ENCODE measurements around the gene ANAPC2.
A peak's percentile ranks its signal among the peaks of the same experiment; 100 is the strongest.

ANAPC2 gene

DNA sequence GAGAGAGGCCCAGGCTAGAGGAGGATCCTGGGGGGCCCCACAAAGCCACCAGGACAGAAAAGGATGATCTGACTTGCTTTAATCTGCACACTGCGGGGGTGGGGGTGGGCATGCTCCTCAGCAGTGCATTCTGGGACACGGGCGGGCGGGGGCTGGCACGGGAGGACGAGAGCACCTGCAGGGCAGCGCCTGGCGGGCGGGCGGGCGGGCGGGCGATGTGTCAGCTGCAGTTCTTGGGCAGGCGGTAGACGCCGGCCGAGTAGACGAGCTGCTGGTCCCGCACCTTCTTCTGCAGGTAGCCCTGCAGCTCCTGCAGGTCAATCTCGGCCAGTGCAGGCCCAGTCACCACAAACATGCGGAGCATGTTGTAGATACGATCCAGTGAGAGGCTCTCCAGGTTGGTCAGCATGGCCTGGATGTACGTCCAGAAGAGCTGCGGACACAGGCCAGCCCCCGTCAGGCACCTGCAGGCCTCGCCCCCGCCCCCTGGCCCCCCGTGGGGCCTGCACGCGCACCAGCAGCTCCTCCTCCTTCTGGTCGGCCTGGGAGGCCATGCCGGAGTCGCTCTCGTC is 13.6 kb downstream of the ANAPC2 start:
- in situ Hi-C loops (cut with MboI; ENCODE audit: low sequenced_read_pairs, unreplicated experiment): no loop called here
- no peak for DNase-seq (ENCODE audit: low spot score)

DNA sequence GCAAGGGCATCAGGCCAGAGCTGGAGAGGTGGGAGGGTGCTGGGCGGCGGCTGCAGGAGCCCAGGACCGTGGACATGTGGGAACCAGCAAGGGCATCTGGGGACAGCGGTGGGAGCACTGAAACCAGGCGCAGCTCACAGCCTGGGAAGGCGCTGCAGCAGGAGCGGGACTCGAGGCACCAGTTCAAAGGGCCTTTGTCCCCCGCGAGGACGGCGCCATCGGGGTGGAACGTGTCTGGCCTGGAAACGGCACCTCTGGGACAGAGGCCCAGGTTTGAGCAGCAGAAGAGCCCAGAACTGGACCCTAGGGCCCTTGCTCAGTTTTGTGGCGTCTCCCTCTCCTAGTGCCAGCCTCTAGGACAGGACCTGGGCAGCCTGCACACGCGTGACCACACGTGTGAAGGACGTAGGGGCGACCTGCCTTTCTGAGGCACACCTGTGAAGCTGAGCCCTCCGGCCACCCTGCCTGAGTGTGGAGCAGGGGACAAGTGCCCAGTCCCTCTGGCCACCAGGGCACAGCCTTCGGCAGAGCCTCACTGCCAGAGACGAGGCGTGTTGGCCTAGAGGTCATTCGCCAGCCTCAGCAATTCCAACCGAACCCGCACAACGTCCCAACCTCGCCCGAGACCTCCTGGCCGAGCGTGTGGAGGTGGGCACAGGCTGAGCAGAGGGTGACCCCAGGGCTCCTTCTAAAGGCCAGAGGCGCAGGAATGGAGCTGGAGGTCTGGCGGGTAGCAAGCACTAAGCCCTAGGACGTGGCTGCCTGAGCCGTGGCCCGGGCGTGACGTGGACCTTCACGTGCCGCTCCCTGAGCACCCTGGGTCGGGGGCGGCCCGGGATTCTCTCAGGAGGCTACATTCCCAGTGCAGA is 14.3 kb downstream of the ANAPC2 start:
- in situ Hi-C loops (cut with MboI; ENCODE audit: low sequenced_read_pairs, unreplicated experiment): no loop called here
- TF ChIP-seq, protein P1, sequence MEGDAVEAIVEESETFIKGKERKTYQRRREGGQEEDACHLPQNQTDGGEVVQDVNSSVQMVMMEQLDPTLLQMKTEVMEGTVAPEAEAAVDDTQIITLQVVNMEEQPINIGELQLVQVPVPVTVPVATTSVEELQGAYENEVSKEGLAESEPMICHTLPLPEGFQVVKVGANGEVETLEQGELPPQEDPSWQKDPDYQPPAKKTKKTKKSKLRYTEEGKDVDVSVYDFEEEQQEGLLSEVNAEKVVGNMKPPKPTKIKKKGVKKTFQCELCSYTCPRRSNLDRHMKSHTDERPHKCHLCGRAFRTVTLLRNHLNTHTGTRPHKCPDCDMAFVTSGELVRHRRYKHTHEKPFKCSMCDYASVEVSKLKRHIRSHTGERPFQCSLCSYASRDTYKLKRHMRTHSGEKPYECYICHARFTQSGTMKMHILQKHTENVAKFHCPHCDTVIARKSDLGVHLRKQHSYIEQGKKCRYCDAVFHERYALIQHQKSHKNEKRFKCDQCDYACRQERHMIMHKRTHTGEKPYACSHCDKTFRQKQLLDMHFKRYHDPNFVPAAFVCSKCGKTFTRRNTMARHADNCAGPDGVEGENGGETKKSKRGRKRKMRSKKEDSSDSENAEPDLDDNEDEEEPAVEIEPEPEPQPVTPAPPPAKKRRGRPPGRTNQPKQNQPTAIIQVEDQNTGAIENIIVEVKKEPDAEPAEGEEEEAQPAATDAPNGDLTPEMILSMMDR (IDR thresholded peaks at IDR 0.05; ENCODE audit: borderline replicate concordance, control extremely low read depth, extremely low read depth, insufficient read depth, missing control alignments): no peak
- no peak for DNase-seq (ENCODE audit: low spot score)

More for the DNA sequence above, 13.6 kb downstream of the ANAPC2 start:
- TF ChIP-seq, protein P1 (IDR thresholded peaks at IDR 0.05; ENCODE audit: borderline replicate concordance, control extremely low read depth, extremely low read depth, insufficient read depth, missing control alignments): no peak

DNA sequence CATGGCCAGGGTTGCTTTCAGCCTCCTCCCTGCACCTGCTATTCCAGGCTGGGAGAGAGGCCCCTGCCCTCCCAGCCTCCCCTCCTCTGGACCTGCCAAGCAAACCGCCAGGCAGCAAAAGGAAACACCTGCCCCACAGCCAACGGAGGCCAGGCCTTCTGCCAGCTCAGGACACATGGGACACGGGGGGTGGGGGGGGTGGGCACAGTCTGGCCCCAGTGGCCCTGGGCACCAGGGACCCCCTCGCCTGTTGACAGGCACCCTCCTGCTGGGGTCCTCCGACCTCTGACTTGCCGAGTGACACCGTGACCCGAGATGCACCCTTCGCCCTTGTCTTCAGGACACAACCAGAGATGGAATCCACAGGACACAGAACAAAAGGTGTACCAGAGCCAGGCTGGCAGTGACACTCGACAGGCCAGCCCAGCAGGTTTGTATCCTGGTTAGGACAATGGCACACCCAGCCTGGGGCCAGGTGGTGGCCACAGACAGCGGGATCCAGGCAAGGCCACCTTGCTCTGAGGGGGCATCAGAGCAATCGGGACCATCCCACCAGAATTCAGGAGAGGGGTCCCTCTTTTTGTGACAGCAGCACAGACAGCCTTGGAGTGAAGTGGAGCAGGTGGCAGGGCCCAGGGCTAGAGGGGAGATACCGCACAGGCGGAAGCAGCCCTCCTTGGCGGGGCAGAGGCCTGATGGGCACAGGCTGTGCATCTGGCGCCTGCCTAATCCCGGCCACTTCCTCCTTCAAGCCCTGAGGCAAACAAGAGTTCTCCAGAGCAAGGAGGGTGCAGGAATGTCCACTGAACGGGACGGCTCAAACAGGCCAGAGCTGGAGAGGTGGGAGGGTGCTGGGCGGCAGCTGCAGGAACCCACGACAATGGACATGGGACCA is 15.2 kb downstream of the ANAPC2 start:
- TF ChIP-seq, protein P1 (IDR thresholded peaks at IDR 0.05; ENCODE audit: borderline replicate concordance, control extremely low read depth, extremely low read depth, insufficient read depth, missing control alignments): no peak
- in situ Hi-C loops (cut with MboI; ENCODE audit: low sequenced_read_pairs, unreplicated experiment): no loop called here
- peak; percentile 43 for DNase-seq (ENCODE audit: low spot score)

DNA sequence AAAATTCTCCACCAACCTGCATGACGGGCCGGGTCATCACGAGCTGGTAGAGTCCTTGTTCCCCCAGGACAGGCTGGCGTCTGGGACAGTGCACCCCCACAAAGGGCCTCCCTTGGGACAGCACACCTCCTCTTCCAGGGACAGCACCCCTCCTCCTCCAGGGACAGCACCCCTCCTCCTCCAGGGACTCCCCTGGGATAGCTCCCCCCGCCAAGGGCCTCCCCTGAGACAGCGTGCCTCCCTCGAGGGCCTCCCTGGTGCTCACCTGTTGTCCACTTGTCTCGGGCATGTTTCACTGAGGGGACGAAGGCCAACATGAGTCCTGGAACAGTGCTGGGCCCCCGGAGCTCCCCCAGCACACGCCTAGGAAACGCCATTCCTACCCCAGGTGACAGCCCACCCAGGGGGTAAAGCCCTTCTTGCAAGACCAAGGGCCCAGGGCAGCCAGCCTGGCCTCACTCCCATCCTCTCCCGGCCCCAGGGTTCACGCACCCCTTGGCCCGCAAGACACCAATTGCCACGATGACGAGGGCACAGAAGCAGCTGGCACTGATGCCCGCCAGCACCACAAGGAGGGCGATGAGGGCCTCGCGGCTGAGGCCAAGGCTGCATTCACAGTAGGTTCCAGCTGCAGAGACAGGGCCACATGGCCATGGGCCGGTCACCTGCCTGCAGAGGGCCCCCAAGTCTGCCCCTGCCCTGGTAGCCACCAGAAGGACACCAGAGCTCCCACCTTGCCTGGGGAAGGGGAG is 17.0 kb downstream of the ANAPC2 start:
- DNase-seq (ENCODE audit: low spot score): peak; percentile 32
- TF ChIP-seq, protein P1 (IDR thresholded peaks at IDR 0.05; ENCODE audit: borderline replicate concordance, control extremely low read depth, extremely low read depth, insufficient read depth, missing control alignments): no peak
- in situ Hi-C loops (cut with MboI; ENCODE audit: low sequenced_read_pairs, unreplicated experiment): no loop called here

DNA sequence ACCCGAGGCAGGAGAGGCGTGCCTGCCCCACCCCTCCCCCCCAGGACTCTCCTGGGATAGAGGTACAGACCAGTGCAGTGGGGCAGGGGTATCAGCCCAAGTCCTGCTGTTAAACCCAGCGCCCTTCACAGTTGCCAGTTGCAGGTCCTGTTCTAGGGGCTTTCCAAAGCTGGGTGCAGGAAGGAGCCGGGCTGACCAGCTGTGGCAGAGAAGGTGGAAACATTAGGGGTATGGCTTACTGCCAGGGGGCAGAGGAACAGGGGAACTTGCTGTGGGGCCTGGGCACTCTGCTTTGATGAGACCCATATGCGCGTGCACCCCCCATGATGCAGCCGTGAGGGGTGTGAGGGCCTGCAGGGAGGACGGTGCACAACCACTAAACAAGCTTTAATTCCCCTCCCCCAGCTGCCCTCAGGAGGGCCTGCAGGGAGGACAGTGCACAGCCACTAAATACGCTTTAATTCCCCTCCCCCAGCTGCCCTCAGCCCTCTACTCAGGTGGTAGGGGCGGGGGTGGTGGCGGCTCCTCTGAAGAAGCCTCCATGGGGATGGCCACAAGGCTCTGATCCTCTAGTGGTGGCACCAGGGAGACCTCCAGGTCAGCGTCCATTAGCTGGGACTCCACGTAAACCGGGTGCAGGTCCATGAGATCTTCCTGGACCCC is 17.7 kb downstream of the ANAPC2 start:
- in situ Hi-C loops (cut with MboI; ENCODE audit: low sequenced_read_pairs, unreplicated experiment): no loop called here
- peak; percentile 41 for DNase-seq (ENCODE audit: low spot score)
- TF ChIP-seq, protein P1 (IDR thresholded peaks at IDR 0.05; ENCODE audit: borderline replicate concordance, control extremely low read depth, extremely low read depth, insufficient read depth, missing control alignments): no peak
